ENCODE results near the gene SMARCA2. TPM values are rescaled to one million over a fixed set of nuclear protein-coding genes. Genes with fewer than 3 reads are reported as not detected.
A peak's percentile ranks its signal among the peaks of the same experiment; 100 is the strongest.

SMARCA2 gene
- total RNA-seq, 1 donor from 2014 or later = 238 TPM

GRCh38 chr9:2119566-2119965 is 104.4 kb downstream of the SMARCA2 start:
- H3K9me3 Mint-ChIP-seq = no peaks in the 10 kb centered on the region
- DNase-seq (no peak), ATAC-seq (ENCODE audit: low read depth) (no peak)
- peaks cover 2% of the 10 kb centered on the region for H3K4me1 Mint-ChIP-seq
- H3K4me3 Mint-ChIP-seq = no peak overlapping the region
- ChIA-PET POLR2A (no interaction called here), CTCF (interaction anchor here (1.7 kb wide), 1 partner anchor 13 kb away, joined by 5 read pairs; no protein-coding TSS in a partner anchor)
- no peak for TF ChIP-seq CTCF (IDR thresholded peaks at IDR 0.05)
- no peak overlapping the region for H3K27ac Mint-ChIP-seq
- H3K27me3 Mint-ChIP-seq = no peaks in the 10 kb centered on the region
- intact Hi-C loops (cut with micrococcal nuclease) = no loop called here
- peaks cover 87% of the 10 kb centered on the region for H3K36me3 Mint-ChIP-seq (ENCODE audit: low read depth)

GRCh38 chr9:2120926-2121689 is 106.0 kb downstream of the SMARCA2 start:
- Mint-ChIP-seq H3K27me3 (no peaks in the 10 kb centered on the region), H3K4me1 (peaks cover 17% of the 10 kb centered on the region), H3K4me3 (no peak overlapping the region), H3K36me3 (ENCODE audit: low read depth) (peaks cover 86% of the 10 kb centered on the region), H3K27ac (no peak overlapping the region), H3K9me3 (no peaks in the 10 kb centered on the region)
- intact Hi-C loops (cut with micrococcal nuclease) = no loop called here
- ChIA-PET CTCF (interaction anchor here (0.6 kb wide), 1 partner anchor 13 kb away, joined by 3 read pairs; no protein-coding TSS in a partner anchor), POLR2A (no interaction called here)
- ATAC-seq (ENCODE audit: low read depth) (no peak), DNase-seq (no peak)
- no peak for TF ChIP-seq CTCF (IDR thresholded peaks at IDR 0.05)

- POLR2A ChIA-PET = no interaction called here
- CTCF ChIA-PET = interaction anchor here (1.5 kb wide), 1 partner anchor 16 kb away, joined by 3 read pairs; no protein-coding TSS in a partner anchor
- no peak overlapping the region for H3K4me3 Mint-ChIP-seq
- DNase-seq (no peak), ATAC-seq (ENCODE audit: low read depth) (no peak)
- no peaks in the 10 kb centered on the region for H3K27me3 Mint-ChIP-seq
- peaks cover 89% of the 10 kb centered on the region for H3K36me3 Mint-ChIP-seq (ENCODE audit: low read depth)
- intact Hi-C loops (cut with micrococcal nuclease) = no loop called here
- no peak for TF ChIP-seq CTCF (IDR thresholded peaks at IDR 0.05)
- H3K9me3 Mint-ChIP-seq = no peaks in the 10 kb centered on the region
- no peak overlapping the region for H3K27ac Mint-ChIP-seq
- H3K4me1 Mint-ChIP-seq = peaks cover 28% of the 10 kb centered on the region
These were observed 107.2 kb downstream of the SMARCA2 start for GRCh38 chr9:2122299-2122698.

GRCh38 chr9:2125906-2126305 is 110.8 kb downstream of the SMARCA2 start:
- Mint-ChIP-seq H3K9me3 (no peaks in the 10 kb centered on the region), H3K36me3 (ENCODE audit: low read depth) (peaks cover 87% of the 10 kb centered on the region), H3K27ac (peak overlapping the region; percentile 59), H3K27me3 (no peaks in the 10 kb centered on the region), H3K4me3 (no peak overlapping the region), H3K4me1 (peaks cover 28% of the 10 kb centered on the region)
- intact Hi-C loops (cut with micrococcal nuclease) = no loop called here
- ATAC-seq (ENCODE audit: low read depth) (peak; percentile 79), DNase-seq (no peak)
- ChIA-PET CTCF (interaction anchor here (1.4 kb wide), 1 partner anchor 10 kb away, joined by 4 read pairs; no protein-coding TSS in a partner anchor), POLR2A (interaction anchor here (0.6 kb wide), 1 partner anchor 92 kb away, joined by 8 read pairs; no protein-coding TSS in a partner anchor)
- no peak for TF ChIP-seq CTCF (IDR thresholded peaks at IDR 0.05)

- Mint-ChIP-seq H3K27ac (peak overlapping the region; percentile 59), H3K4me1 (peaks cover 28% of the 10 kb centered on the region), H3K36me3 (ENCODE audit: low read depth) (peaks cover 87% of the 10 kb centered on the region), H3K27me3 (no peaks in the 10 kb centered on the region), H3K4me3 (no peak overlapping the region), H3K9me3 (no peaks in the 10 kb centered on the region)
- intact Hi-C loops (cut with micrococcal nuclease) = no loop called here
- CTCF ChIA-PET = interaction anchor here (1.4 kb wide), 1 partner anchor 10 kb away, joined by 4 read pairs; no protein-coding TSS in a partner anchor
- POLR2A ChIA-PET = no interaction called here
- TF ChIP-seq CTCF (IDR thresholded peaks at IDR 0.05) = no peak
- no peak for DNase-seq
- no peak for ATAC-seq (ENCODE audit: low read depth)
These were observed 111.2 kb downstream of the SMARCA2 start for GRCh38 chr9:2126331-2126803.

Measured in activated B cell treated with CpG ODN at 0.5 μM for 24 hours (primary cell).